Subcutaneous preadipocyte (primary cell): ENCODE results near the gene RHBDD1. TPM values are rescaled to one million over a fixed set of nuclear protein-coding genes. Genes with fewer than 3 reads are reported as not detected.

Experiments used
- small RNA-seq: library from RNA; depleted of rRNA; stranded (forward); fragments of <200 nt; gene quantifications from one replicate; pipeline ENCODE3, GENCODE V24; 2012
- total RNA-seq: library from RNA; depleted of rRNA; stranded (reverse); fragments of >200 nt; gene quantifications from 2 replicates; pipeline ENCODE4 v1.2.3, GENCODE V29; 2012

Gene RHBDD1
- total RNA-seq = 14.0 and 21.7 TPM in 2 replicates

GRCh38 chr2:226835796-226836547, at the start of gene RHBDD1:
RHBDD1 (plus strand) TSS chr2:226836054; CDS start chr2:226864694, 28,640 bp downstream.

GRCh38 chr2:226799211-226799975, 36.5 kb upstream of the RHBDD1 start, which contains the start of gene IRS1:
IRS1 (minus strand) TSS chr2:226799820; CDS start chr2:226798738, 1,082 bp downstream.

Small RNAs within 50 kb of the gene (small RNA-seq; reads per million reads assigned to genes)
- gene RF00554 = not detected

Other genes starting within 250 kb of the RHBDD1 start
- 21.3 and 48.5 TPM in 2 replicates for gene IRS1, start 36.2 kb upstream of the RHBDD1 start, total RNA-seq